Liver (tissue), 3 donors: Measurements from ENCODE around the gene ALDH1A1.

ENCODE experiments used
- CTCF ChIP-seq: fragments of 150-350 bp; IDR thresholded peaks from 2 replicates; pipeline ENCODE4 v1.5.1; 2017; ENCODE audit warnings: improper control_type of control experiment, low read depth, low read length; ENCODE audit not compliant: missing input control
- FOXA1 ChIP-seq: IDR thresholded peaks from 2 replicates; pipeline ENCODE4 v1.6.1; 2016; ENCODE audit warnings: antibody characterized with exemption
- GABPA ChIP-seq, 2 donors: IDR thresholded peaks in 1 of 2; conservative IDR thresholded peaks in 1 of 2; 2 replicates each; pipeline ENCODE4 v1.6.1; 2016; ENCODE audit warnings: antibody characterized with exemption in 2 of 2, mild to moderate bottlenecking in 1 of 2, moderate library complexity in 1 of 2
- HNF4G ChIP-seq: IDR thresholded peaks from 2 replicates; pipeline ENCODE4 v1.6.1; 2016; ENCODE audit warnings: antibody characterized with exemption
- JUND ChIP-seq, 2 donors: IDR thresholded peaks; 2 replicates each; pipeline ENCODE4 v1.6.1; 2016; ENCODE audit warnings: antibody characterized with exemption in 2 of 2
- NR2F2 ChIP-seq: IDR thresholded peaks from 2 replicates; pipeline ENCODE4 v1.6.1; 2016; ENCODE audit warnings: antibody characterized with exemption
- RAD21 ChIP-seq, 2 donors: IDR thresholded peaks; 2 replicates each; pipeline ENCODE4 v1.6.1; 2016; ENCODE audit warnings: antibody characterized with exemption in 2 of 2, mild to moderate bottlenecking in 2 of 2
- REST ChIP-seq: IDR thresholded peaks from 2 replicates; pipeline ENCODE4 v1.6.1; 2016; ENCODE audit warnings: antibody characterized with exemption, mild to moderate bottlenecking
- SP1 ChIP-seq: IDR thresholded peaks from 2 replicates; pipeline ENCODE4 v1.6.1; 2018; ENCODE audit warnings: antibody characterized with exemption, mild to moderate bottlenecking
- TAF1 ChIP-seq: conservative IDR thresholded peaks from 2 replicates; pipeline ENCODE4 v1.6.1; 2016; ENCODE audit warnings: antibody characterized with exemption, mild to moderate bottlenecking
- YY1 ChIP-seq: IDR thresholded peaks from 2 replicates; pipeline ENCODE4 v1.6.1; 2016; ENCODE audit warnings: antibody characterized with exemption, mild to moderate bottlenecking
- TF ChIP-seq, protein P1 (sequence below): IDR thresholded peaks from 2 replicates; pipeline ENCODE4 v1.6.1; 2016; ENCODE audit warnings: antibody characterized with exemption
- donor health status: healthy.
- donor health status: healthy.

DNA sequence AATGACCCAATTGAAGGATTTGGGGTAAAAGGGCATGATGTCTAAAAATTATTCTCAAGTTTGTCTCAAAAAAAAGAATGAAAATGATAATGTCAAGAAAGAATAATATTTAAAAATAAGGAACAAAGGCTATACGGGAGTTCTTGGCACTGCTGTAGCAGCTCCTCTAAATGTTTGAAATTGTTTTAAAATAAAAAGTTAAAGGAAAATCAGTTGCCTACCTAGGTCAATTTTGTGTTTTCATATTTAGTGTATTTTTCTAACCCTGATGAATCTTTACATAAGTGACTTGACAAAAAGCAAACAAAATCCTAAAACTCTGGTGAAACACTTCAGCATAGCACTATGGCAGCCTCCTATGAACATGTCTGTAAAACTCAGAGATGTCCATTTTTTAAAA lies 56.4 kb downstream of the ALDH1A1 start:
- TF ChIP-seq REST: no peak
- no peak for TF ChIP-seq CTCF
- no peak for TF ChIP-seq JUND (IDR thresholded peaks at IDR 0.05)
- TF ChIP-seq, protein P1, sequence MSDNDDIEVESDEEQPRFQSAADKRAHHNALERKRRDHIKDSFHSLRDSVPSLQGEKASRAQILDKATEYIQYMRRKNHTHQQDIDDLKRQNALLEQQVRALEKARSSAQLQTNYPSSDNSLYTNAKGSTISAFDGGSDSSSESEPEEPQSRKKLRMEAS: no peak
- TF ChIP-seq GABPA (IDR thresholded peaks at IDR 0.05 in 1 of 2, conservative IDR thresholded peaks at IDR 0.05 in 1 of 2): no peak
- no peak for TF ChIP-seq SP1
- no peak for TF ChIP-seq YY1
- TF ChIP-seq NR2F2: no peak
- TF ChIP-seq RAD21 (IDR thresholded peaks at IDR 0.05): no peak
- no peak for TF ChIP-seq FOXA1
- TF ChIP-seq TAF1: no peak
- no peak for TF ChIP-seq HNF4G
